MM.1S (cell line): ENCODE measurements around the gene DPP9.

Experiments used
- CTCF ChIP-seq: fragments of 300-600 bp; sonication (generic); IDR thresholded peaks from 2 replicates; pipeline ENCODE4 v1.5.1; 2016; ENCODE audit warnings: antibody characterized with exemption, low read length, mixed read lengths
- EZH2 ChIP-seq: fragments of 300-600 bp; sonication (generic); optimal IDR thresholded peaks from 2 replicates; pipeline ENCODE3; 2017; ENCODE audit warnings: low read depth, mild to moderate bottlenecking, antibody characterized with exemption, low read length, mixed read lengths
- EZH2phosphoT487 ChIP-seq: fragments of 300-600 bp; sonication (generic); IDR thresholded peaks from 2 replicates; pipeline ENCODE4 v1.6.1; 2018; ENCODE audit warnings: antibody characterized with exemption, low read length

- TF ChIP-seq CTCF (no peak), EZH2 (no peak), EZH2phosphoT487 (no peak)
Observed at GRCh38 chr19:4657835-4658234, 65.8 kb downstream of the DPP9 start.
